Stimulated activated CD4-positive, alpha-beta T cell treated with anti-CD3 and anti-CD28 coated beads, Interleukin-15, amount 100 ng/mL, for 24 hours (primary cell): ENCODE measurements around the gene FAM120A.
A peak's percentile ranks its signal among the peaks of the same experiment; 100 is the strongest.
"Not testable (repeated sequence)": the region's sequence is repeated elsewhere in the genome, so short reads cannot be mapped to it uniquely, and the experiment has no call there.

Experiments
- DNase-seq: peaks from one replicate; pipeline ENCODE4 v3.0.0-alpha.2; 2020

The FAM120A gene

GRCh38 chr9:93450945-93451815 is at the start of gene FAM120A:
Gene FAM120A (plus strand): TSS chr9:93451685. CDS start chr9:93451916, 231 bp downstream.
- DNase-seq, result peak; percentile 78

DNA sequence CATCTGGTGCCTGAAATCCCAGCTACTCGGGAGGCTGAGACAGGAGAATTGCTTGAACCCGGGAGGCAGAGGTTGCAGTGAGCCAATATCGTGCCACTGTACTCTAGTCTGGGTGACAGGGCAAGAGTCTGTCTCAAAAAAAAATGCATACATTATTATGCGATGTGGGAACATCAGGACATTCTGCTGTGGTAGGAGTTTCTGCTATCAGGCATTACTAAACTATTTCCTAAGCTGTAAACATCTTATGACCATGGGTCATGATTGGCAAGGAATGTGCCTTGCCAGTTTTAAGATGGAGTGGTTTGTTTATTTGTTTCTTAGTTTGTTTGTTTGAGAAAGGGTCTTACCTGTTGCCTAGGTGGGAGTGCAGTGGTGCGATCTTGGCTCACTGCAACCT is 45.1 kb upstream of the FAM120A start:
- no peak for DNase-seq

DNA sequence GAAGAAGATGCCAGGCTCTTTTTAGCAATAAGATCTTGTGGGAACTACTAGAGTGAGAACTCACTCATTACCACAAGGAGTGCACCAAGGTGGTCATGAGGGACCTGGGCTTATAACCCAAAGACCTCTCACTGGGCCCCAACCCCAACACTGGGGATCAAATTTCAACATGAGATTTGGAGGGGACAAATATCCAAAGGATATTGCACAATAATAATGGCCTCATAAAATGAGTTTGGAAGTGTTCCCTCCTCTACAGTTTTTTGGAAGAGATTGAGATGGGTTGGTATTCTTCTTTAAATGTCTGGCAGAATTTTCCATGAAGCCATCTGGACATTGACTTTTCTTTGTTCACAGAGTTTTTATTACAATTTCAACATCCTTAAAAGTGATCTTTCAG is 38.0 kb upstream of the FAM120A start:
- DNase-seq, result no peak

DNA sequence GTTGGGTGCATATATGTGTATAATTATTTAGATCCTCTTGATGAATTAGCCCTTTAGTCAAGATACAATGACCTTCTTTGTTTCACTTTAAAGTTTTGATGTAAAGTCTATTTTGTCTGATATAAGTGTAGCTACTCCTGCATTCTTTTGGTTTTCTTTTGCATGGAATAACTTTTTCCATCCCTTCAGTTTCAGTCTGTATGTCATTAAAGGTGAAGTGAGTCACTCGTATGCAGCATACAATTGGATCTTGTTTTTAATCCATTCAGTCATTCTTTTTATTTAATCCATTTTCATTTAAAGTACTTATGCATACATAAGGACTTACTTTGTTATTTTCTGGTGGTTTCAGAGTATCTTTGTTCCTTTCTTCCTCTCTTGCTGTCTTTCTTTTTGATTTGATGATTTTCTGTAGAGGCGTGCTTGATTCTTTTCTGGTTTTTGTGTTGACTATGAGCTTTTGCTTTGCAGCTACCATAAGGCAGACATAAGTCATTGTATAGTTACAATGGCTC is 36.3 kb upstream of the FAM120A start:
- DNase-seq, result no peak

DNA sequence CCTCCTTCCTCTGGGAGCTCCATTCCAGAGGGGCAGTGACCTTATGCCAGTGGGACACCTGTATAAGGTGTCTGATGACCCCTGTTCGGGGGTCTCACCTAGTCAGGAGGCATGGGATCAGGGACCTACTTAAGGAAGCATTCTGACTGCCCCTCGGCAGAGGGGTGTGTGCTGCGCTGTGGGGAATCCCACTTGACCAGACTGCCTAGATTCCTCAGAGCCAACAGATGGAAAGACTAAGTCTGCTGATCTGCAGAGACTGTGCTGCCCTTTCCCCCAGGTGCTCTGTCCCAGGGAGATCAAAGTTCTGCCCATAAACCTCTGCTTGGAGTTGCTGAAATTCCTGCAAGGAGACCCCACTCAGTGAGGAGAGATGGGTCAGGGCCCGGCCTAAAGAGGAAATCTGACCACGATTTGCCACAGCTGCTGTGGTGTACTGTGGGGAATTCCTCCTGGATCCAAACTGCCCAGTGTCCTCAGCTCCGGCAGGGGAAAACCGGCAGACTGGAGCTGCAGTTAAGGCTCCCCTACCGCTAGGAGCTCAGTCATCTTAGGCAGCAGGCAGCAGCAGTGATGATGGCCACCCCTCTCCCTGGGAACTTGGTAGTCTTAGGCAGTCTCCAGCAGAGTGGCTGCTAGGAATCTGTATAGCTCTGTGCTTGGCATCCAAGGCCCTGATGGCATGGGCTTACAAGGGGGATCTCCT is 34.8 kb upstream of the FAM120A start:
- DNase-seq, result no peak

GRCh38 chr9:93417538-93417937 is 33.9 kb upstream of the FAM120A start:
- no peak for DNase-seq

DNA sequence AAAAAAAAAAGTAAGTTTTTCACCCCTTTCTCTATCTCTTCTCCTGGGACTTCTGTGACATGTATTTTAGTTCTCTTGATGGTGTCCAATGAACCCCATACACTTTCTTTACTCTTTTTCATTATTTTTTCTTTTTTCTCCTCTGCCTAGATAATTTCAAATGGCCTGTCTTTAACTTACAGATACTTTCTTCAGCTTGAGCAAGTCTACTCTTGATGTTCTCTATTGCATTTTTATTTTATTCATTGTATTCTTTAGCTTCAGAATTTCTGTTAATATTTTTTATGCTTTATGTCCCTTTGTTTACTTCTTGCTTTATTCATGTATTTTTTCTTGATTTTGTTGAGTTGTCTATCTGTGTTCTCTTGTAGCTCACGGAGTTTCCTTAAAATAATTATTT is 32.5 kb upstream of the FAM120A start:
- no peak for DNase-seq

DNA sequence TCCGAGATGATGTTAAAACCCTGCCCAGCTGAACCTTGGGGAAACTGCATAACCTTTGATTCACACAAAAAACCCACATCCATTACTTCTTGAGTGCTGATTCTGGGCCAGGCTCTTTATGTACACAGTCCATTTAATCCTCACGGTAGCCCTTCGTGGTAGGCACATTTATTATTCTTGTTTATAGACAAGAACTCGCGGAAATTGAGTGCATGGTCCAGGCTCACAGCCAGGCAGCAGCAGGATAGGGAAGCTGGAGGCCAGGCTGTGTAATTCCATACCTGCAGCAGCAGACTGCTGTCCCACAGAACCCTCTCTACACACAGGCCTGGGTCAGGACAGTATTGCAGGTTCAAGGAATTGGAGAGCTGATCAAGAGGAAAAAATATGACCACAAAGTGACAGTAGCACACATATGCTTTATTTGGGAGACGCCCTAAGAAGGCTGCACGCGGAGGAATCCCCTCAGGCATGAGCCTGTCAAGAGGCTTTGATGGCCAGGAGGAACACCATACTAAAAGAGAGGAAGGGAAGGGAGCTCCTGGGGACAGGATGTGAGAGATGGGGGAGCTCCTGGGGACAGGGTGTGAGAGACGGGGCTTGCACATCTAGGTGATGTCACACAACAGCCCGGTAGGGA is 28.4 kb upstream of the FAM120A start:
- no peak for DNase-seq

DNA sequence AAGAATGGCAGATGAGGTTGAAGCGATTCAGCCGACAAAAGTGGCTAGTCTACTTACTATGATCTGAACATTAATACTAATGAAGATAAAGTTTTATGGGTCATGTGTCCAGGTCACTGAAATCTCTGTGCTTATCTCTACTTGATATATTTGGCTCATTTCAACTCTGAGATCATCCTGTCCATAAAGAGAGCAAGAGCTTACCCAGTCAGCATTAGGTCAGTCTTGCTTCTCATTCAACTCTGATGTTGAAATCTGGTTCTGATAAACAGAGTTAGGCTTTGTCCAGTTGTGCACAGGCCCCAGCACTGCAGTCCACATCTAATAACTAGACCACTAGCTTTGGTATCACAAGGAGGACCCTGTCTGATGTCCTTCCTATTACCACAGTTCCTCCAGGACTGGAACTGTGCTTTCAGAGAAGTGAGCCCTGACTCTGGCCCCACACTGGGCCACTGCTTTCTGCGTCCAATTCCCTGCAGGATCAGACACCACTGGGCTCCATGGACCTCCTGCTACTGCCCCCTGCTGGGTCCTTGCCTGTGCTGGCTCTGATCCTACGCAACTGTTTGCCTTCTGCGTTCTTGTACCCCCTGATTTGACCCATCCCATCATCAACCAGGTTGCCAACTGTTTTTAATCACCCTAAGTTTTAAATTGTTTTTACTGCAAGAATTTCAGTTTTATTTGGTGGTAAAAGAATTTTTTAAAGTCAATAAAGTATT is 23.7 kb upstream of the FAM120A start:
- peak; percentile 27 for DNase-seq

- DNase-seq, result no peak
Observed at GRCh38 chr9:93431539-93432105, 19.9 kb upstream of the FAM120A start.

GRCh38 chr9:93432964-93433363 is 18.5 kb upstream of the FAM120A start:
- no peak for DNase-seq

DNA sequence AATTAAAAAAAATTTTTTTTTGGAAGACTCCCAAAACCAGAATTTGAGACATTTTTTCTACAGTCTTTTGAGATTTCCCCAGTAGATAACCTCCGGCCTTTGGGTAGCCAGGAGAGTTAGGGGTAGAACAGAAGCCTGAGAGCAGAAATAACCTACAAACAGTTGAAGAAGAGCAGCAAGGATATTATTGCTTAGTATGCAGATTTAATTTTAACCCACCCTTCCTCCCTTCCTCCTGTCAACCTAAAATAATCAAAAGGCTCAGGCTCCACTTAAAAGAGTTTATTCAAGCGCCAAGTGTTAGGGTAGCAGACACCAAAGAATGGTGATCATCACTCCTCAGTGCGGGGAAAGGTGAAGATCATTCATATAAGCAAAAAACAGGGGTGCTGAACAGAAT is 17.4 kb upstream of the FAM120A start:
- no peak for DNase-seq

- DNase-seq, result no peak
Observed at GRCh38 chr9:93435386-93435785, 16.1 kb upstream of the FAM120A start.

- DNase-seq, result no peak
Observed at GRCh38 chr9:93436218-93436617, 15.3 kb upstream of the FAM120A start.

- DNase-seq, result no peak
Observed at GRCh38 chr9:93436655-93437407, 14.7 kb upstream of the FAM120A start.

DNA sequence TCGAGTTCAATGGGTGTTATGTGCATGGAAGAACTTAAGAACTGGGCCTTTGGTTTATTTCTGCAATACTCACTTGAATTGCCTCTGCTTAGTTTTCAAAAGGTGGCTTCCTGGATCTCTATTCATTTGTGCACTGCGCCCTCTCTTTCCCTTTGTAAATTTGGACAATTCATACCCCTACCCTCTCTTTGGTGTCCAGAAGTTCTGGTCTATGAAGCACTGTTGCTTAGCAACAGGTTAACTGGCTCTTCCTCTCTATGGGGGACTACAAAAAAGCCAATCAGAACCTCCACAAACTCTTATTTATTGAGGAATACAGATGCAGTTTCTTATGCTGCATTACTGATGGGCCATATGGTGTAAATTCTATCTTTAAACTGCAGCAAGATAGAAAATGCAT is 13.5 kb upstream of the FAM120A start:
- DNase-seq, result no peak

- DNase-seq, result not testable (repeated sequence)
Observed at GRCh38 chr9:93439301-93439700, 12.2 kb upstream of the FAM120A start.

- DNase-seq, result no peak
Observed at GRCh38 chr9:93440896-93441580, 10.4 kb upstream of the FAM120A start.

DNA sequence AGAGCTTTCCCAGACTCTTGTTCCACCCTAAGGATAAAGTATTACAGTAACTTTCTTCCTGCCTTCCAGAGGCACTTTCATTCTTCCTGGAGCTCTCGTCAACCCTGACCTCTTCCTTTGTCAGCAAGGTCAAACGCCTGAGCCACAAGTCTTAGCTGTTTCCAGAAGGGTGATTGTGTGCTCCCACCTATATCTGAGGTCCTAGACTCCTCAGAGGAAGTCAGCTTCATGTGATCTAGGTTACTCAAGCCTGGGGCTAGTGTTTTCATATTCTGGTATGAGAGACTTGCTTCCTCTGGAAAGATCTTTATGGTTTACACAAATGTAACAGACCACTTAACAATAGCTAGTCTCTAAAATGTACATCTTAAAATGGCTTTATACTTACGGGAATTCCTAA is 5.4 kb upstream of the FAM120A start:
- no peak for DNase-seq

DNA sequence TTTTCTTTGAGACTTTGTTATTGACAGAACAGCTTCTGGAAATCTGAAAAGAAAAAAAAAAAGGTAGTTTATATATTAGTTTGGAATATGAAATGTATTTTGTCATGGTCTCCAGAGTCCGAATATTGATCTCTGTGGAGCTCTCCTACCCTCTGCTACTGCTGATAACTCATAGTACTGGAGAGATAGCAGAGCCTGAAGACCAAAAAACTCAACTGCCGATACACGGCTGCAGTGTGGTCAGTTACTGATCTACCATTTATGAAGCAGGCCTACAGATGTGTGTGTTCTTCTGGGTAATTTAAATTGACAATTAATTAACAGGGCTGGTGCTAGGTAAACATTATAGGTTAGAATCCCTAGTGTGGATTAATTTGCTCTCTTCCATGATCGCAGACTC is 3.8 kb upstream of the FAM120A start:
- no peak for DNase-seq
